PFSK-1 (cell line): ENCODE measurements around the gene TNS3.

Experiments used
- REST ChIP-seq, 2 experiments: IDR thresholded peaks; 2 replicates each; pipeline versions ENCODE4 v1.6.1 to v1.8.0; 2011 to 2012; ENCODE audit warnings: low read depth in 2 of 2, low read length in 2 of 2, control low read depth in 1 of 2, inconsistent platforms in 1 of 2, mild to moderate bottlenecking in 1 of 2, moderate library complexity in 1 of 2; ENCODE audit not compliant: insufficient read depth in 1 of 2
- SIN3A ChIP-seq: IDR thresholded peaks from 2 replicates; pipeline ENCODE4 v1.6.1; 2012; ENCODE audit warnings: mild to moderate bottlenecking, low read length, moderate library complexity, borderline replicate concordance; ENCODE audit not compliant: insufficient read depth
- TAF1 ChIP-seq: IDR thresholded peaks from 2 replicates; pipeline ENCODE4 v1.6.1; 2012; ENCODE audit warnings: low read length, control low read depth, borderline replicate concordance; ENCODE audit not compliant: insufficient read depth

GRCh38 chr7:47488201-47488968 lies 93.5 kb downstream of the TNS3 start:
- TF ChIP-seq TAF1 (no peak), REST (IDR thresholded peaks at IDR 0.05; ENCODE audit: insufficient read depth in 1 of 2, low read depth in 2 of 2, low read length in 2 of 2) (no peak), SIN3A (no peak)
